Measurements from ENCODE around the gene BCL2L1. TPM values are rescaled to one million over a fixed set of nuclear protein-coding genes. Genes with fewer than 3 reads are reported as not detected.

Gene BCL2L1
- total RNA-seq, 2 donors from 2014 or later, result 45.1 to 79.8 TPM

- no peak for ATAC-seq
- no peak for DNase-seq
- intact Hi-C loops (cut with DNase I), result no loop called here
These were observed 40.9 kb downstream of the BCL2L1 start for GRCh38 chr20:31681769-31682168.

GRCh38 chr20:31681128-31681727, 41.4 kb downstream of the BCL2L1 start:
- ATAC-seq, result no peak
- DNase-seq, result no peak
- intact Hi-C loops (cut with DNase I), result no loop called here

- DNase-seq, result no peak
- intact Hi-C loops (cut with DNase I), result no loop called here
- ATAC-seq, result no peak
These were observed 42.2 kb downstream of the BCL2L1 start for GRCh38 chr20:31680286-31681127.

GRCh38 chr20:31679357-31680285, 43.0 kb downstream of the BCL2L1 start:
- intact Hi-C loops (cut with DNase I), result no loop called here
- ATAC-seq, result no peak
- DNase-seq, result no peak

- DNase-seq (no peak), ATAC-seq (no peak)
- intact Hi-C loops (cut with DNase I), result no loop called here
These were observed 44.0 kb downstream of the BCL2L1 start for GRCh38 chr20:31678389-31679356.

GRCh38 chr20:31677553-31678260, 45.0 kb downstream of the BCL2L1 start:
- intact Hi-C loops (cut with DNase I), result no loop called here

GRCh38 chr20:31676609-31676989, 46.1 kb downstream of the BCL2L1 start:
- ATAC-seq, result no peak
- DNase-seq, result no peak
- intact Hi-C loops (cut with DNase I), result no loop called here

More at GRCh38 chr20:31677553-31678260, 45.0 kb downstream of the BCL2L1 start:
- DNase-seq (no peak), ATAC-seq (no peak)

GRCh38 chr20:31675828-31676608, 46.6 kb downstream of the BCL2L1 start:
- DNase-seq (peak; percentile 50), ATAC-seq (peak; percentile 42 to 71)
- intact Hi-C loops (cut with DNase I), result no loop called here

- intact Hi-C loops (cut with DNase I), result loop anchor here in 1 of 2 donors (5.0 kb wide), 1 partner anchor 37 kb away; no protein-coding TSS in a partner anchor
- DNase-seq, result peak; percentile 83
- ATAC-seq, result peak; percentile 73 to 75
These were observed 47.5 kb downstream of the BCL2L1 start for GRCh38 chr20:31674895-31675827.

- no peak for ATAC-seq
- no peak for DNase-seq
- intact Hi-C loops (cut with DNase I), result loop anchor here in 1 of 2 donors (5.0 kb wide), 1 partner anchor 38 kb away; no protein-coding TSS in a partner anchor
These were observed 48.7 kb downstream of the BCL2L1 start for GRCh38 chr20:31673943-31674463.

- no peak for ATAC-seq
- DNase-seq, result no peak
- intact Hi-C loops (cut with DNase I), result loop anchor here in 1 of 2 donors (5.0 kb wide), 1 partner anchor 39 kb away; no protein-coding TSS in a partner anchor
These were observed 49.2 kb downstream of the BCL2L1 start for GRCh38 chr20:31673435-31673834.

- ATAC-seq (no peak), DNase-seq (no peak)
- intact Hi-C loops (cut with DNase I), result loop anchor here in 1 of 2 donors (5.0 kb wide), 1 partner anchor 41 kb away; no protein-coding TSS in a partner anchor
These were observed 51.3 kb downstream of the BCL2L1 start for GRCh38 chr20:31671324-31671723.

- ATAC-seq, result peak; percentile 56 to 58
- intact Hi-C loops (cut with DNase I), result loop anchor here in 1 of 2 donors (5.0 kb wide), 1 partner anchor 42 kb away; no protein-coding TSS in a partner anchor
- DNase-seq, result peak; percentile 72
These were observed 52.1 kb downstream of the BCL2L1 start for GRCh38 chr20:31670371-31671228.

- intact Hi-C loops (cut with DNase I), result loop anchor here in 1 of 2 donors (5.0 to 10.0 kb wide), 2 partner anchors 42 to 165 kb away; no protein-coding TSS in a partner anchor
- no peak for ATAC-seq
- DNase-seq, result no peak
These were observed 52.8 kb downstream of the BCL2L1 start for GRCh38 chr20:31669876-31670275.
